Trophoblast cell (in vitro differentiated cells and primary cell): Measurements from ENCODE around the gene TMEM86B.

Source experiments
- DNase-seq, 2 donors: peaks; one replicate each; pipeline ENCODE4 v3.0.0-alpha.2; 2016
- H2AFZ ChIP-seq: 2 replicates; pipeline ENCODE4 v1.6.1; 2013; ENCODE audit warnings: low read length, moderate library complexity, mild to moderate bottlenecking; ENCODE audit not compliant: insufficient read depth, poor library complexity
- H2AK5ac ChIP-seq: 2 replicates; pipeline ENCODE4 v1.6.1; 2013; ENCODE audit warnings: mild to moderate bottlenecking, low read length
- H2BK120ac ChIP-seq: 2 replicates; pipeline ENCODE4 v1.6.1; 2013; ENCODE audit warnings: low read length, mild to moderate bottlenecking, moderate library complexity; ENCODE audit not compliant: insufficient read depth, poor library complexity
- H2BK12ac ChIP-seq: 2 replicates; pipeline ENCODE4 v1.6.1; 2013; ENCODE audit warnings: mild to moderate bottlenecking, low read length, moderate library complexity
- H2BK5ac ChIP-seq: 2 replicates; pipeline ENCODE4 v1.6.1; 2013; ENCODE audit warnings: low read length, low read depth, moderate library complexity, mild to moderate bottlenecking; ENCODE audit not compliant: poor library complexity
- H3K14ac ChIP-seq: 2 replicates; pipeline ENCODE4 v1.6.1; 2013; ENCODE audit warnings: mild to moderate bottlenecking, low read length
- H3K18ac ChIP-seq: 2 replicates; pipeline ENCODE4 v1.6.1; 2013; ENCODE audit warnings: mild to moderate bottlenecking, low read length
- H3K23ac ChIP-seq: 2 replicates; pipeline ENCODE4 v1.6.1; 2013; ENCODE audit warnings: low read length
- H3K27ac ChIP-seq: 2 replicates; pipeline ENCODE4 v1.5.1; 2013; ENCODE audit warnings: low read depth, mild to moderate bottlenecking, inconsistent platforms, low read length, moderate library complexity
- H3K27me3 ChIP-seq: 2 replicates; pipeline ENCODE4 v1.6.1; 2013; ENCODE audit warnings: inconsistent platforms, mild to moderate bottlenecking, low read length, moderate library complexity; ENCODE audit not compliant: insufficient read depth
- H3K36me3 ChIP-seq, 2 experiments: 1 replicate in 1 of 2; 2 replicates in 1 of 2; pipeline ENCODE4 v1.6.1; 2013; ENCODE audit warnings: low read length in 2 of 2, mild to moderate bottlenecking in 2 of 2, moderate library complexity in 1 of 2; ENCODE audit not compliant: insufficient read depth in 2 of 2, control insufficient read depth in 1 of 2
- H3K4ac ChIP-seq: 2 replicates; pipeline ENCODE4 v1.6.1; 2013; ENCODE audit warnings: low read depth, mild to moderate bottlenecking, low read length, moderate library complexity
- H3K4me1 ChIP-seq, 2 experiments: 1 replicate in 1 of 2; 2 replicates in 1 of 2; pipeline ENCODE4 v1.6.1; 2013; ENCODE audit warnings: low read length in 2 of 2, mild to moderate bottlenecking in 2 of 2, moderate library complexity in 1 of 2; ENCODE audit not compliant: insufficient read depth in 2 of 2, control insufficient read depth in 1 of 2
- H3K4me2 ChIP-seq: 2 replicates; pipeline ENCODE4 v1.6.1; 2013; ENCODE audit warnings: inconsistent platforms, mild to moderate bottlenecking, low read length, moderate library complexity
- H3K4me3 ChIP-seq: 2 replicates; pipeline ENCODE4 v1.5.1; 2013; ENCODE audit warnings: mild to moderate bottlenecking, low read depth, low read length, inconsistent platforms
- H3K79me1 ChIP-seq: one replicate; pipeline ENCODE4 v1.6.1; 2013; ENCODE audit warnings: low read length
- H3K79me2 ChIP-seq: 2 replicates; pipeline ENCODE4 v1.6.1; 2013; ENCODE audit warnings: low read length, mild to moderate bottlenecking; ENCODE audit not compliant: control insufficient read depth, insufficient read depth, poor library complexity
- H3K9ac ChIP-seq: 2 replicates; pipeline ENCODE4 v1.6.1; 2013; ENCODE audit warnings: mild to moderate bottlenecking, low read length
- H3K9me3 ChIP-seq: 2 replicates; pipeline ENCODE4 v1.6.1; 2013; ENCODE audit warnings: low read depth, mild to moderate bottlenecking, control low read depth, inconsistent platforms, low read length; ENCODE audit not compliant: insufficient read depth
- H4K12ac ChIP-seq: 2 replicates; pipeline ENCODE4 v1.6.1; 2013; ENCODE audit warnings: low read depth, mild to moderate bottlenecking, low read length, moderate library complexity
- H4K8ac ChIP-seq: 2 replicates; pipeline ENCODE4 v1.6.1; 2013; ENCODE audit warnings: low read depth, mild to moderate bottlenecking, low read length, moderate library complexity
- H4K91ac ChIP-seq: one replicate; pipeline ENCODE4 v1.6.1; 2013; ENCODE audit warnings: low read depth, mild to moderate bottlenecking, low read length, moderate library complexity
- WGBS: extraction: QIAGEN DNeasy Blood & Tissue Kit; methylation state at CpG from one replicate; pipeline ENCODE4 v1.1.7; 2013; ENCODE audit warnings: missing lambda C conversion rate; ENCODE audit not compliant: insufficient read length, insufficient coverage; ENCODE audit errors: extremely low coverage; 5-methylcytosine and 5-hydroxymethylcytosine counted together

Gene TMEM86B

DNA sequence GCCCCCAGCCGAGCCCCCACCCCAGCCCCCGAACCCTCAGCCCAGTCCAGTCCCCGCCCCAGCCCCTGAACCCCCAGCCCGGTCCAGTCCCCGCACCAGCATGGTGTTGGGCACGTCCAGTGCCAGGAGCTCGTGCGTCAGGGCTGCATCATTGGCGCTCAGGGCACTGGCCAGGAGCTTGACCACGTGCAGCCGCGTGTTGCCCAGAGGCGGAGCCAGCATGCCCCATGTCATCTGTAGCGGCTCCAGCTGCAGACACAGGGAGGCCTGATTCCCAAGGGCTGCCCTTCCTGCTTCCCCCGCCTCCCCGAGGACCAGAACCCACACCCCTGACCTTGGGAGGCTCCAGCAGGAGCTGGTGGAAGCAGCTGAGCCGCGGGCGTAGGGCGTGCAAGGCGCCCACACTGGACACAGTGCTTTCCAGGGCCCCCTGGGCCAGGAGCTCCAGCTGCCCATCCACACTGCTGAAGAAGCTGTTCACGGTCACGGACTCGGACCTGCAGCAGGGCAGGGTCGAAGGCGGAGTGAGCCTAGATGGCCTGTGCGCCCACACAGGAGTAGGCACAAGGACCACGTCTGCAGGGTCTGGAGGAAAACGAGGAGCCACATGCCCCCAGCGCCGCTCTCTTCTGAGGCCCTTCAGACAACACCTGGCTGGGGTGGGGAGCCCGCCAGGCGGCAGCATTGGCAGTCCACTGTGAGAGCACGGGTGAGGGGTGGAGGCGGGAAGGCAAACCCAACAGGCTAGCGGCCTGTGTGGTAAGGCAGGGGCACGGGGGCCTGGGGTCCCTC, 12.8 kb upstream of the TMEM86B start:
- Histone ChIP-seq H2BK12ac (no peak overlapping the region), H2BK120ac (no peak overlapping the region), H3K27me3 (no peaks in the 10 kb centered on the region), H3K4me2 (no peak overlapping the region), H3K9me3 (peaks cover 3% of the 10 kb centered on the region), H4K91ac (no peak overlapping the region), H3K9ac (no peak overlapping the region), H2AK5ac (no peak overlapping the region), H3K79me1 (no peaks in the 10 kb centered on the region), H4K12ac (no peak overlapping the region), H2BK5ac (no peak overlapping the region), H3K4me1 (no peaks in the 10 kb centered on the region), H3K4ac (no peak overlapping the region), H3K23ac (no peak overlapping the region), H3K4me3 (no peak overlapping the region), H3K18ac (no peak overlapping the region), H3K27ac (no peak overlapping the region), H4K8ac (no peak overlapping the region), H3K36me3 (peaks cover 84 to 89% of the 10 kb centered on the region in 2 experiments), H3K79me2 (no peaks in the 10 kb centered on the region), H3K14ac (no peak overlapping the region), H2AFZ (no peak overlapping the region)
- DNase-seq: no peak
- no CpG with 5 or more reads among the region's 37 CpGs for WGBS

DNA sequence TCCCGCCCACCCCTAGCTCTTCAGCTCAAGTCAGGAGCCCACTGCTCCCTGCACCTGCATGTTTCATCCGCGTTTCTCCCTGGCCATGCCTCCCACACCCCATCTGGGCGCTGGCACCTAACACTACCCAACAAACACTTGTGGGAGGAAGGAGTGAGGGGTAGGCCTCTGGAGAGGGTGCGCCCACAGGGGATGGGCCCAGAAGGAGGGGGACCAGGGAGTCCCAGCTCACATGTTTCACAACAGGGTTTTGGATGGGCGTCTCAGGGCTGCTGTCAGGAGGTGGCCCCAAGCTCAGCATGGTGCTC, 12.1 kb upstream of the TMEM86B start:
- Histone ChIP-seq H3K4ac (no peak overlapping the region), H2BK12ac (no peak overlapping the region)
- no CpG with 5 or more reads among the region's 6 CpGs for WGBS

DNA sequence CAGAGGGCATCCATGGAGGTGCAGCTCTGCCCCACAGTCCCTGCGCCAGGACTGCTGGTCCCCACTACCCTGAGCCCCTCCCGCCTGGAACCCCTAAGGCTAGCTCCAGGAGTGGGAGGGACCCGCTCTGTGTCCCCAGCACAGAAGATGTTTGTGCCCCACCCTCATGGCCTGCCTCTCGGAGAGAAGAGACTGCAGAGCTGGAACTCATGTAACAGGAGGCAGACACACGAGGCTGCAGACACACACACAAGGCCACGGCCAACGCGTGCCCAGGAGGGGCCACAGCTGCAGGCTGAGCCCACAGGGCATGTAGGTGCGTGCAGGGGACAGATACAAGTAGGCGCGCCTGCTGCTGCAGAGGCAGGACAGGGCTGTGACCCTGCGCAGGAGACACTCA, 10.4 kb upstream of the TMEM86B start:
- H3K4me2 ChIP-seq: no peak overlapping the region
- H3K79me1 ChIP-seq: no peaks in the 10 kb centered on the region
- H3K4me1 ChIP-seq: no peaks in the 10 kb centered on the region
- H4K91ac ChIP-seq: no peak overlapping the region
- H2BK5ac ChIP-seq: no peak overlapping the region
- H2AK5ac ChIP-seq: no peak overlapping the region
- H4K12ac ChIP-seq: no peak overlapping the region
- H3K9me3 ChIP-seq: peaks cover 3% of the 10 kb centered on the region
- no peak overlapping the region for H3K9ac ChIP-seq
- H3K4me3 ChIP-seq: no peak overlapping the region
- H2AFZ ChIP-seq: no peak overlapping the region
- H3K79me2 ChIP-seq: no peaks in the 10 kb centered on the region
- no peak for DNase-seq
- H2BK12ac ChIP-seq: no peak overlapping the region
- no peak overlapping the region for H2BK120ac ChIP-seq
- no peak overlapping the region for H3K18ac ChIP-seq
- H4K8ac ChIP-seq: no peak overlapping the region
- H3K23ac ChIP-seq: no peak overlapping the region
- no peak overlapping the region for H3K27ac ChIP-seq
- H3K14ac ChIP-seq: no peak overlapping the region
- WGBS: no CpG with 5 or more reads among the region's 12 CpGs
- H3K36me3 ChIP-seq: peaks cover 74 to 82% of the 10 kb centered on the region in 2 experiments
- H3K27me3 ChIP-seq: no peaks in the 10 kb centered on the region
- no peak overlapping the region for H3K4ac ChIP-seq

More for the DNA sequence above, 12.1 kb upstream of the TMEM86B start:
- Histone ChIP-seq H3K23ac (no peak overlapping the region), H3K18ac (no peak overlapping the region), H3K27me3 (no peaks in the 10 kb centered on the region), H3K79me2 (no peaks in the 10 kb centered on the region), H3K4me1 (no peaks in the 10 kb centered on the region), H4K8ac (no peak overlapping the region), H3K9me3 (peaks cover 3% of the 10 kb centered on the region), H2BK120ac (no peak overlapping the region), H3K27ac (no peak overlapping the region), H4K12ac (no peak overlapping the region), H2AK5ac (no peak overlapping the region), H4K91ac (no peak overlapping the region), H2AFZ (no peak overlapping the region), H3K9ac (no peak overlapping the region), H3K79me1 (no peaks in the 10 kb centered on the region), H3K4me2 (no peak overlapping the region), H3K4me3 (no peak overlapping the region), H2BK5ac (no peak overlapping the region), H3K14ac (no peak overlapping the region), H3K36me3 (peaks cover 85 to 91% of the 10 kb centered on the region in 2 experiments)
- no peak for DNase-seq

DNA sequence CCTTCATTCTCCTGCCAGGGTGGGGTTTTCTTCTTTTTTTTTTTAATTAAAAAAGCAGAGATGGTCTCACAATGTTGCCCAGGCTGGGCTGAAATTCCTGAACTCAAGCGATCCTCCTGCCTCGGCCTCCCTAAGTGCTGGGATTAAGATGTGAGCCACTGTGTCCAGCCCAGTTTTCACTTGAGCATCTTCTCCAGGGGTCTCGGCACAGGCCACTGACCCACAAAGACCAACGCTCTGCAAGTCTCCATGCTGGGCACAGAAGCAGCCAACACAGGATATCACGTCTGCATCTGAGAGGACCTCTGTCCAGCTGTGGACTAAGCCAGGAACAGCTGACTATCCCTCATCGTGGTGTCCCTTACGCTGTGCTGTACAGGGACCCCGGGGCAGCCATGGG, 9.5 kb upstream of the TMEM86B start:
- Histone ChIP-seq H4K91ac (no peak overlapping the region), H3K79me1 (no peaks in the 10 kb centered on the region), H3K4me2 (no peak overlapping the region), H3K9me3 (peaks cover 3% of the 10 kb centered on the region), H3K4me1 (no peaks in the 10 kb centered on the region), H2BK120ac (no peak overlapping the region), H3K14ac (no peak overlapping the region), H2BK12ac (no peak overlapping the region), H3K18ac (no peak overlapping the region), H4K8ac (no peak overlapping the region), H2BK5ac (no peak overlapping the region), H3K4ac (no peak overlapping the region), H3K23ac (no peak overlapping the region), H2AK5ac (no peak overlapping the region), H3K27ac (no peak overlapping the region), H3K4me3 (no peak overlapping the region), H4K12ac (no peak overlapping the region), H3K36me3 (peaks cover 69 to 77% of the 10 kb centered on the region in 2 experiments), H2AFZ (no peak overlapping the region), H3K79me2 (no peaks in the 10 kb centered on the region), H3K27me3 (no peaks in the 10 kb centered on the region), H3K9ac (no peak overlapping the region)
- WGBS: no CpG with 5 or more reads among the region's 8 CpGs
- no peak for DNase-seq
